AG04450 (cell line): ENCODE measurements around the gene RFX3. TPM values are rescaled to one million over a fixed set of nuclear protein-coding genes. Genes with fewer than 3 reads are reported as not detected.

Source experiments
- CTCF ChIA-PET: fragments of 300-600, 350-600 bp; formaldehyde crosslinking; extraction: SDS; loops from one replicate; lab custom pipeline; 2022; ENCODE audit warnings: antibody characterized with exemption, inconsistent platforms; lab: Charles Lee
- POLR2A ChIA-PET: fragments of 350-600 bp; formaldehyde crosslinking; extraction: SDS; loops from one replicate; lab custom pipeline; 2021; ENCODE audit warnings: antibody characterized with exemption, inconsistent platforms; lab: Yijun Ruan, JAX
- DNase-seq: peaks from one replicate; pipeline ENCODE4 v3.0.0-alpha.2; 2011; ENCODE audit warnings: low read depth, low spot score
- H3K27ac ChIP-seq: one replicate; pipeline ENCODE4 v1.5.1; 2012; ENCODE audit warnings: low read depth, low read length, control low read depth
- H3K27me3 ChIP-seq: one replicate; pipeline ENCODE4 v1.6.0; 2012; ENCODE audit warnings: low read length; ENCODE audit not compliant: control insufficient read depth, insufficient read depth
- H3K4me3 ChIP-seq: 2 replicates; pipeline ENCODE4 v1.5.1; 2011; ENCODE audit warnings: mild to moderate bottlenecking, low read depth, low read length, control low read depth
- H3K9me3 ChIP-seq: 2 replicates; pipeline ENCODE4 v1.5.1; 2012; ENCODE audit warnings: low read length; ENCODE audit not compliant: control insufficient read depth, insufficient read depth
- CTCF ChIP-seq: IDR thresholded peaks from 2 replicates; pipeline ENCODE4 v1.5.1; 2011; ENCODE audit warnings: low read depth, low read length, control low read depth, inconsistent platforms
- polyA plus RNA-seq: library from polyadenylated mRNA; depleted of rRNA; stranded (reverse); fragments of >200 nt; gene quantifications from 2 replicates; pipeline ENCODE4 v1.2.3, GENCODE V29; 2011

Gene RFX3
- polyA plus RNA-seq, 1 experiment = 3.7 TPM

- H3K27me3 ChIP-seq = no peaks in the 10 kb centered on the region
- TF ChIP-seq CTCF = no peak
- no peaks in the 10 kb centered on the region for H3K9me3 ChIP-seq
- DNase-seq = no peak
- H3K27ac ChIP-seq = no peak overlapping the region
- POLR2A ChIA-PET = no interaction called here
- CTCF ChIA-PET = interaction anchor here (0.5 to 3.5 kb wide), 3 partner anchors 8 to 862 kb away, joined by 4 to 15 read pairs (median 4); no protein-coding TSS in a partner anchor
- no peak overlapping the region for H3K4me3 ChIP-seq
These were observed 50.3 kb downstream of the RFX3 start for GRCh38 chr9:3475300-3476020.

GRCh38 chr9:3474821-3475220, 51.0 kb downstream of the RFX3 start:
- Histone ChIP-seq H3K27ac (no peak overlapping the region), H3K27me3 (no peaks in the 10 kb centered on the region), H3K9me3 (no peaks in the 10 kb centered on the region), H3K4me3 (no peak overlapping the region)
- no peak for DNase-seq
- ChIA-PET POLR2A (no interaction called here), CTCF (interaction anchor here (2.1 kb wide), 1 partner anchor 34 kb away, joined by 7 read pairs; no protein-coding TSS in a partner anchor)
- no peak for TF ChIP-seq CTCF

GRCh38 chr9:3473405-3473804, 52.4 kb downstream of the RFX3 start:
- no peak for TF ChIP-seq CTCF
- CTCF ChIA-PET = interaction anchor here (1.3 to 2.1 kb wide), 2 partner anchors 32 to 54 kb away, joined by 5 to 7 read pairs; no protein-coding TSS in a partner anchor
- no peaks in the 10 kb centered on the region for H3K9me3 ChIP-seq
- H3K4me3 ChIP-seq = no peak overlapping the region
- H3K27me3 ChIP-seq = no peaks in the 10 kb centered on the region
- no peak overlapping the region for H3K27ac ChIP-seq
- POLR2A ChIA-PET = no interaction called here
- no peak for DNase-seq

- no peak for DNase-seq
- Histone ChIP-seq H3K27me3 (no peaks in the 10 kb centered on the region), H3K4me3 (no peak overlapping the region), H3K27ac (no peak overlapping the region), H3K9me3 (no peaks in the 10 kb centered on the region)
- no peak for TF ChIP-seq CTCF
- CTCF ChIA-PET = no interaction called here
- POLR2A ChIA-PET = no interaction called here
These were observed 53.9 kb downstream of the RFX3 start for GRCh38 chr9:3471883-3472282.

- no peaks in the 10 kb centered on the region for H3K27me3 ChIP-seq
- no peak for TF ChIP-seq CTCF
- H3K9me3 ChIP-seq = no peaks in the 10 kb centered on the region
- no peak overlapping the region for H3K4me3 ChIP-seq
- ChIA-PET POLR2A (interaction anchor here (0.6 kb wide), 1 partner anchor 234 kb away, joined by 3 read pairs; no protein-coding TSS in a partner anchor), CTCF (interaction anchor here (0.7 to 2.5 kb wide), 9 partner anchors 10 to 870 kb away, joined by 3 to 10 read pairs (median 8); no protein-coding TSS in a partner anchor)
- no peak for DNase-seq
- no peak overlapping the region for H3K27ac ChIP-seq
These were observed 57.2 kb downstream of the RFX3 start for GRCh38 chr9:3468421-3469205.
